ENCODE results near the gene PRKN.

Gene PRKN

GRCh38 chr6:161674930-161675682 is 1052.5 kb downstream of the PRKN start:
- DNase-seq, result no peak

DNA sequence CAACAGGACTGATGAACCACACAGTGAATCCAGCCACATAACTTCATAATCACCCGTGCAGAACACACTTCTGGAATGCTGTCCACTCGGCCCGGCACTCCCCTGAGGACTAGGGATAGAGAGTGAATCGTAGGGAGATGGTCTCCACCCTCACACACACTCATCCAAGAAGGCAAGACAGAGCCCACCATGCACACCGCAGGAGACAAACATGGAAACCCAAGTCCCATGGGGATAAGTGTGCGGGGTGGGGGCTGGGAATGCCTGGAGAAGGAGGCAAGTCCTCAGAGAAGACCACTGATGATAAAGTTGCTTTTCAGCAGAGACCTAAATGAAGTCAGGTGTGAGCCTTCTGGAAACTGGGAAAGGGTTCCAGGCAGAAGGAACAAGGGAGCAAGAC is 1054.5 kb downstream of the PRKN start:
- DNase-seq, result no peak

DNA sequence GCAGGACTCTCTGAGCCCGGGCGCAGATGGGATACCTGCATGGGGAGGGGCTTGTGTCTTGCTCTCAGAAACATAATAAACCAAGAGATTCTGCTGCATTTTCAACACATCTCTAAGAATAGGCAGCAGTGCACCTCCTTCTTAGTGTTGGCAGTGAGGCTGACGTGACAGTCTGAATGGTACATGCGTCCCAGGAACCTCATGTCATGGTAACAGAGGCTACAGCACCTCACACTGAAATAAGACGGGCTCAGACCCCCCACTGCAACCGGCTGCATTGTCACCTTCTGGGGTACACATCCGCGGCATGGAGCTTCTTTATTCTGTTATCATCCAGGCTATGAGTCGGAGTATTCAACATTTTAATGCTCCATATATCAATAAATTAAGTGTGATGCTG is 1056.4 kb downstream of the PRKN start:
- no peak for DNase-seq

- DNase-seq, result no peak
Measured at GRCh38 chr6:161668665-161669064, 1058.9 kb downstream of the PRKN start.

- no peak for DNase-seq
Measured at GRCh38 chr6:161667957-161668356, 1059.6 kb downstream of the PRKN start.

DNA sequence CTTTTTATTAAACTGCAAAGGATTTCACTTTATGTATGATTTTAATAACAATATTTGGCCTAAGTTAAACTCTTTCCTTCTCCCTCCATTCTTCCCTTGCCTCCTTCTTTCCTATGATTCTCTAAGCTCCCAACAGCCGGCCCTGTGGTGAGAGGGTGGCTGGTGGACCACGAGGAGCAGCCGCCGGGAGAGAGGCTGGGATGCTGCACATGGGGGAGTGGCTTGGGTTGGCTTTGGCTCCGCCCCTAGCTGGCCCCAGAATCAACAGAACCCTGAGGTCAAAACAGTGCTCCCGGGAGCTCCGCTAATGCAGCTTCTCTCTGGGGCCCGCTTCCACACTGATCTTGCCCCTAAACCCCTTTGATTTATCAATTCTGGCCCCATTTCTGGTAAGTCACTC is 1063.9 kb downstream of the PRKN start:
- DNase-seq, result no peak

DNA sequence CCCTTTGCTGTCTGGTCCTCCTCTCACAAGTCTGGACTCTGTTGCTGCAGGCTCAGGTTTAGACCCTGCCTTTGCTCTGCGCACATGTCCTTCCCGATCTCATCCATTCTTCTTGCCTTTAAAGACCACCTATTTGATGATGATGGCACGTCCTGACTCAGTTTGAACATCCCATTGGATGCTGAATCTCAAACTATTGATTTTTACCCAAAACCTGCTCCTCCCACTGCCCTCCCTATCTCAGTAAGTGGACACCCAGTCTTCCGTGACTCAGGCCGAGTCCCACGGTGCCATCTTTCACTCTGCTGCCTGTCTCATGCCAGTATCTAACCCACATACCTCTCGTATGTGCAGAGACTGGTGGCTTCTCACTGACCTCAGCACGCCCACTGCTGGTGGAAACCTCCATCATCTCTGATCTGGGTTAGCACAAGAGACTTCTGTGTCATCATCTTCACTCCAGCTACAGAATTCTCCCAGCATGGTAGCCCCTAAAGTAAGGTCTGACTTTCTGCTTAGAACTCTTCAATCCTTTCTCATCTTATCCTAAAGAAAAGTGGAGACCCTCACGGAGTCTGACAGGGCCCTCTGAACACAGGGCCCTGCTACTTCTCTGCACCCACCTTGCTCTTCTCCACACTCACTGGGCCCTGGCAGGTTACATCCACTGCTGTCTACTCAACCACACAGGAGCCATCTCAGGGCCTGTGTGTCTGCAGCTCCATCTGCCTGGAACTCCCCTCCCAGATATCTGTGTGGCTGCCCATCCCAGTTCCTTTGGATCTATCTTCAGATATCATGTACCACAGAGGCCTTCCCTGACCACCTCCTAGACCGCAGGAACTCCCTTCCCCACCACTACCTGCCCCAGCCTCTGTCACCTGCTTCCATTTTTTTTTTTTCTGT is 1066.6 kb downstream of the PRKN start:
- no peak for DNase-seq

GRCh38 chr6:161658211-161658610 is 1069.4 kb downstream of the PRKN start:
- DNase-seq, result no peak

DNA sequence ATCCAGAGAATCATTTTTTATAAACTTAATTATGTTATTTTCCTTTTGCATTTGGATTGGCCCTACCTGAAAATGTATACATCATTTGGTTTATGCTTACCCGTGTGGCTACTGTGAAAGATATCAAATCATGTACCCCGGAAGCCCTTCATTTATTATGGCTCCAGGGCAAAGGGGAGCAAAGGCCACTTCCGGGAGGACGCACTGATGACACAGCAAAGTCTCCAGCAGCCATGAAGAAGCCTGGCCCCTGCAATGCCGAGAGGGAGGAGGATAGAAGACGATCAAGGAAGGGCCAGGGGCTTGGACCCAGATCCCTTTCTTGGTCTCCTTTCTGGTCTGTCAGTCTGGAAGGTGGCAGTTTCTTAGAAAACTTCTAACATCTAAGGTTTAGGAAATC is 1073.4 kb downstream of the PRKN start:
- DNase-seq, result no peak

- no peak for DNase-seq
Measured at GRCh38 chr6:161651949-161652348, 1075.6 kb downstream of the PRKN start.

DNA sequence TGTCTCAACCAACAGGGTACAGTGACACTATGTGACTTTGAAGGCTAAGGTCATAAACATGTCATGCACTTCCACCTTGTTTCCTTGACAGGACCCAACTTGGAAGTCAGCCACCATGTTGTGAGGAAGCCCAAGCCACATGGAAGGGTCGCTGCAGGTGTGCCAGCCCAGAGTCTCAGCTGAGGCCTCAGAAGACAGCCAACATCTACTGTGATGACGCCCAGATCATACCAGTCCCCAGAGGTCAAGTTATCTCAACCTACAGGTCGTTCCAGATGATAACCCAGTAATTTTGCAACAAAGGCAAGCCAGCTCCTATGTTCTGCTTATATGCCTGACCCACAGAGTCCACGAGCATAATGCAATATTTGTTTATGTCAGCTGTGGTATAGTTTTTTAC is 1077.7 kb downstream of the PRKN start:
- DNase-seq, result no peak

- DNase-seq, result no peak
Measured at GRCh38 chr6:161649068-161649467, 1078.5 kb downstream of the PRKN start.

DNA sequence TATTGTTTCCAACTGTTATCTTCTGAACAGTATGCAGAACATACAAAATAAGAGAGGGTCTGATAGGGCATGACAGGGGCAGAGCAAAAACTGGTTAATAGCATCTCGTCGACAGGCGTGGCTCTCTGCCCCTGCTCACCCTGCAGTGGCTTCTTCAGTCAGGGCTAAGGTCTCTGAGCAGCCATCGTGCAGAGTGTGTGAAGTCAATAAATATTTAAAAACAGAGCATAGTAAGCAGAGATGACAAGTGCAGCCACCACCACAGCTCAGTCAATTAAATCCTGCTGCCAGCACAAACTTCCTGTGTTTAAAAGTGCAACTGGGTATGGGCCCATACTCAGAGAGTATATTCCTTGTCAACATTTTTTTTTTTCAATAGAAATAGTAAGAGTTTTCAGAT is 1080.3 kb downstream of the PRKN start:
- DNase-seq, result no peak

GRCh38 chr6:161644521-161644920 is 1083.0 kb downstream of the PRKN start:
- no peak for DNase-seq

GRCh38 chr6:161641175-161641574 is 1086.4 kb downstream of the PRKN start:
- DNase-seq, result no peak

DNA sequence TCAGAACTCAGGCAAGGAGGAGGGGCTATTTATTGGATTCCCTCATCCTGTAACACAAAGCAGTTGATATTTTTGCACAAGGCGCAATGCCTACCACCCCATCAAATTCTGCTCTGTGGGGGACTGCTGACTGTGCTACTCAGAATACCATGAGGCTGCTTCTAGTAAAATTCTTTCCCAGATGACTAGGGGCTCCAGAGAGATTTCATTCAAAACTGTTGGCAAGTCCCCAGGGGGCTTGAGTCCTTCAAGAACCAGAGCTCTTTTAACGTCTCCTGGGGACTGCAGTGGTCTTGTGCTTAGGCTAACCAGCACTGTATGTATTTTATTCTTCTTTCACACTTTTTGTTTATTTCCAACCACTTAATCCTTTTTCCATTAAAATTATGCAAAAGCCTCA is 1087.8 kb downstream of the PRKN start:
- no peak for DNase-seq

- DNase-seq, result no peak
Measured at GRCh38 chr6:161637658-161638057, 1089.9 kb downstream of the PRKN start.

GRCh38 chr6:161636882-161637430 is 1090.6 kb downstream of the PRKN start:
- DNase-seq, result no peak

DNA sequence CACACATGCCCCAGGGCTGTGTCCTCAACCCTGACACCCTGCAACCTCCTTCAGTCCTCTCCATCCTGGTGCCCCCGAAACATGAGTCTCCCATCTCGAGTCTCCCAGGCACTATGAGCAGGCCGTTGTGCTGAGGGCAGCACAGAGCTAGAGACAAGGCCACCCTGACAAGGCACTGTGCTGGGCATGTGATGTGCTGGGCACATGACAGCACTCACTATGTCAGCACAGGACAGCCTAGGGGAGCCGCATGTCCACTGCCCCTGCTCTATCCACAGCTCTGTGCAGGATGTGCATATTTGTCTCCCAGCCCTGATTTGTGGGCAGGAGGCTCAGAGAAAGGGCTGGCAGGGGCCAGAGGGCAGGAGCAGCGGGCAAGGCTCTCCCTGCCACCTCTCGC is 1091.6 kb downstream of the PRKN start:
- DNase-seq, result no peak

GRCh38 chr6:161634916-161635315 is 1092.7 kb downstream of the PRKN start:
- no peak for DNase-seq

GRCh38 chr6:161631676-161632194 is 1095.8 kb downstream of the PRKN start:
- DNase-seq, result no peak

GRCh38 chr6:161630674-161631073 is 1096.9 kb downstream of the PRKN start:
- no peak for DNase-seq

DNA sequence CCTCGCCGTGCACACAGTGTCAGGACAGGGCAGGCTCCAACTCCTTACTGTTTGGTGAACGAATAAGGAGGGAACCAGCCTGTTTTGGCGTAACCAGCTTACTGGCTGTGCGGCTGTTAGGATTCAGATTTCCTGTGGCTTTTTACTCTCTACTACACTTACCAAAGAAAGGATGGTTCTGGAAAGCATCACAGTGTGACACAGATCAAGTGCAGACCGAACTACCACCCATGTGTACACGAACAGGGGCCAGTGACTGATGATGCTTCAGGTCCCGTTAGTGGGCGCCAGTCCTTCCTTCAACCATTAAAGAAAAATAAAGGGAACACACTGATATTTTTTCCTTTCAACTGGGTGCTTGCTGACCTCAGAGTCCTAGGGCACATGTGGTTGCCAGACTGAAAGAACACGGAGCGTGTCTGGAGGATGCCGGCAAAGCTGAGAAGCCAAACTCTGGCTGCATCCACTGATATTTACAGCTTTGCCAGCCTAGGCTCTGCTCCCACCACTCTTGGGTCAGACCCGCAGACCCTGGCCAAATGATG is 1101.4 kb downstream of the PRKN start:
- no peak for DNase-seq

Measured in CD4-positive, alpha-beta T cell treated with Interleukin-4 for 1 hour (primary cell).